GM12865 (cell line): Measurements from ENCODE around the gene SLC22A1.
"Not testable (repeated sequence)": the region's sequence is repeated elsewhere in the genome, so short reads cannot be mapped to it uniquely, and the experiment has no call there.

Experiments
- DNase-seq: peaks from one replicate; pipeline ENCODE4 v3.0.0; 2010; ENCODE audit warnings: low read depth
- H3K4me3 ChIP-seq: 2 replicates; pipeline ENCODE4 v1.5.1; 2011; ENCODE audit warnings: mild to moderate bottlenecking, low read depth, low read length, control low read depth
- CTCF ChIP-seq: IDR thresholded peaks from 2 replicates; pipeline ENCODE4 v1.5.1; 2011; ENCODE audit warnings: low read length, control low read depth, low read depth, inconsistent platforms; ENCODE audit not compliant: insufficient read depth; ENCODE audit errors: missing control alignments

The SLC22A1 gene

GRCh38 chr6:160132776-160133338, 11.2 kb downstream of the SLC22A1 start:
- DNase-seq = no peak
- no peak overlapping the region for H3K4me3 ChIP-seq
- TF ChIP-seq CTCF = no peak

GRCh38 chr6:160133441-160134336, 12.1 kb downstream of the SLC22A1 start:
- DNase-seq = no peak
- no peak overlapping the region for H3K4me3 ChIP-seq
- no peak for TF ChIP-seq CTCF

GRCh38 chr6:160134337-160134751, 12.7 kb downstream of the SLC22A1 start:
- H3K4me3 ChIP-seq = not testable (repeated sequence)
- DNase-seq = peak; percentile 65

GRCh38 chr6:160134779-160135547, 13.3 kb downstream of the SLC22A1 start:
- no peak for TF ChIP-seq CTCF
- no peak for DNase-seq
- no peak overlapping the region for H3K4me3 ChIP-seq

GRCh38 chr6:160135907-160136655, 14.5 kb downstream of the SLC22A1 start:
- TF ChIP-seq CTCF = no peak
- DNase-seq = no peak
- H3K4me3 ChIP-seq = no peak overlapping the region

GRCh38 chr6:160137130-160137988, 15.7 kb downstream of the SLC22A1 start:
- DNase-seq = no peak
- no peak for TF ChIP-seq CTCF
- no peak overlapping the region for H3K4me3 ChIP-seq
